Cerebellar cortex (tissue), 1 donor: ENCODE measurements around the gene DGCR6L.
"Not testable (repeated sequence)": the region's sequence is repeated elsewhere in the genome, so short reads cannot be mapped to it uniquely, and the experiment has no call there.

ENCODE experiments used
- DNase-seq: peaks from one replicate; pipeline ENCODE4 v3.0.0-alpha.2; 2015; ENCODE audit warnings: low spot score

DGCR6L gene

DNA sequence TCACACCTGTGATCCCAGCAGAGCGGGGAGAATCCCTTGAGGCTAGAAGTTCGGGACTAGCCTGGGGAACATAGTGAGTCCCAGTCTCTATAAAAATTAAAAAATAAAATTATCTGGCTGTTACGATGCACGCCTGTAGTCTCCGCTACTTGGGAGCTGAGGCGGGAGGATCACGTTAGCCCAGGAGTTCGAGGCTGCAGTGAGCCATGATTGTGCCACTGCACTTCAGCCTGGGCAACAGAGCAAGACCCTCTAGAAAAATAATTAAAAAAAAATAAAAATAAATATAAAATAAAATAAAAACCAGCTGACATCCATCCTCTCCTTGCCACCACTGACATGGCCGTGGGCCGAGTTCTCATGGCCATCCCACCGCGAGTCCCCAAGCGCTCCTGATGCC lies 44.0 kb downstream of the DGCR6L start:
- no peak for DNase-seq

DNA sequence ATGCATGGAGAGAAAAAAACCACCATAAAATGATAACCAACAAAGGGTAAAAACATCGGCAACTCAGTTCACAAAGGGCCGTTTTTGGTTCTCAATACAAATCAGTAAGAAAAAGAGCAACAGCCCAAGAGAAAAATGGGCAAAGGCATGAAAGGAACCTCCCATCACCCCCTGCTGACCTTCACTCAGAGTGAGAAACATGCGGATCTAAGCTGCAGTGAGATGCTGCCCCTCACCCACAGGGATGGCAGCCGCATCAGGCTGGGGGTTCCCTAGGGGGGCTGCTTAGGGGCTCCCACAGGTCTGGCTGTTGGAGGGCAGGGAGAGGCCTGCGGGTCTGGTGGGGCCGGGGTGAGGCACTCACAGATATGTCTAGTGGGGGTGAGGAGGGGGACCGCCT lies 44.5 kb downstream of the DGCR6L start:
- not testable (repeated sequence) for DNase-seq

DNA sequence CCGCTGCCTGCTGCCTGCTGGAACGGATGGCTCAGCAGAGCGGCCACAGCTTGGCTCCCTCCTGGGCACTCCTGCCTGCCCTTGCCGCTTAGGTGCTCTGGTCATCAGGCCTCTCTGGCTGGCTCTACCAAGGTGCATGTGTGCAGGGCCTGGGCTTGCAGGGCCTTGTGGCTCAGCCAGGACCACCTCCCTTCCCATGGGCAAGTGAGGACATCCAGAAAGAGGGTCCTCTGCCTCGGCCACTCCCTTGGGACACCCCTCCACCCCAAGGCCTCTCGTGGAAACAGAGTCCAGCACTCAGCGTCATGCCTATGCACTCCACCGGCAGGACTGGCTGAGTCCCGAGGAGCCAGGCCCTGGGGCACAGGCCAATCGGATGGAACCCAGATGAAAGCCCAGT lies 45.5 kb downstream of the DGCR6L start:
- not testable (repeated sequence) for DNase-seq

DNA sequence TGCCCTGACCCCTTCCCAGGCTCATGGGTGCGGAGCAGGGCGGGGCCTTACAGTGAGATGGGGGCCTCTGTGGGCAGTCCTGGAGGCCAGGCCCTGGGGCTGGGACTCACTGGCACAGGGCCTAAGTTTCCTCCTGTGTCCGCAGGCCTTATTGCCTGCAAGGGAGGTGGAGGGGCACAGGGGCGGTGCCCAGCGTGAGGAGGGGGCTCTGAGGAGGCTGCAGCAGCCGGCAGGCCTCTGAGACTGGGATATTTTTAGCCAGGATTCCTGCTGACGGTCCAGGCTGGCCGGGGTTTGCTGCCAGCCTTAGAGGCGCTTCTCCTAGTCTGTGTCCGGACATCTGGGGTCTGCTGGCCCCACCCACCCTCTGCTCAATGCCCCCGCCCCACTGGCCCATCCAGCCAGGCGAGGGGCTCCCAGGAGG lies 46.1 kb downstream of the DGCR6L start:
- peak; percentile 68 for DNase-seq

DNA sequence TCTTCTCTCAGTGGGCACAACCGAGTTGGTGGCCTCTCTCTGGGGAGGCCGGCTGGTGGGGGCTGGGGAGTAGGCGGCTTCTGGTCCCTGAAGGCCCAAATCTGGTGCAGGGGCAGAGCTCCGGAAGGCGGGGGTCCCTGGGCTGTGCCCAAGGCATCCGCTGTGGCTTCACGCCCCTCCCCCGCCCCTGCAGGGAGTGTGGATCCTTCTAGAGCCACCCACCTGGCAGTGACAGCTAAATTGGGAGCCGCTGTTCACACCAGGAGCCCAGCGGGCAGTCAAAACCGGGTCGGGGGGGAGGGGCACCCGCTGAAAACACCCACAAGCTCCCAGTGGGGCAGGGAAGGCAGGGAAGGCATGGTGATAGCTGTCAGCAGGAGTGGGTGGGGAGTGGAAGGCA lies 47.2 kb downstream of the DGCR6L start:
- no peak for DNase-seq

DNA sequence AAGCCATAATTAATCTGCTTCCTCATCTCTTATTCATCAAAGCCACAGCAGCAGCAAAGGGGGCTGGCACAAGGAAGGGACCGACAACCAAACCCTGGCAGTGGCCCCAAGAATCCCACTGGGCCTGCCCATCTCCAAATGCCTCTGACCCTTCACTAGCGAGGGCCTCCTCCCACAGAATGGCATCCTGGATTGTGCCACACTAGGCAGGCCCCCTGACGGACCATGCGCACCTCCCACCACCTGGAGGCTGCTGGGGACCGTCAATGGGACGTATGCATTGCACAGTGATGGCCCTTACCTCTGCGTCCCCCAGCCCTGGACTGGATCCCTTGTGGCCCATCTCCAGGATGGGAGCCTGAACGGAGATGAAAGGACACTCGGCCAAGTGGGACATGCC lies 47.7 kb downstream of the DGCR6L start:
- no peak for DNase-seq

DNA sequence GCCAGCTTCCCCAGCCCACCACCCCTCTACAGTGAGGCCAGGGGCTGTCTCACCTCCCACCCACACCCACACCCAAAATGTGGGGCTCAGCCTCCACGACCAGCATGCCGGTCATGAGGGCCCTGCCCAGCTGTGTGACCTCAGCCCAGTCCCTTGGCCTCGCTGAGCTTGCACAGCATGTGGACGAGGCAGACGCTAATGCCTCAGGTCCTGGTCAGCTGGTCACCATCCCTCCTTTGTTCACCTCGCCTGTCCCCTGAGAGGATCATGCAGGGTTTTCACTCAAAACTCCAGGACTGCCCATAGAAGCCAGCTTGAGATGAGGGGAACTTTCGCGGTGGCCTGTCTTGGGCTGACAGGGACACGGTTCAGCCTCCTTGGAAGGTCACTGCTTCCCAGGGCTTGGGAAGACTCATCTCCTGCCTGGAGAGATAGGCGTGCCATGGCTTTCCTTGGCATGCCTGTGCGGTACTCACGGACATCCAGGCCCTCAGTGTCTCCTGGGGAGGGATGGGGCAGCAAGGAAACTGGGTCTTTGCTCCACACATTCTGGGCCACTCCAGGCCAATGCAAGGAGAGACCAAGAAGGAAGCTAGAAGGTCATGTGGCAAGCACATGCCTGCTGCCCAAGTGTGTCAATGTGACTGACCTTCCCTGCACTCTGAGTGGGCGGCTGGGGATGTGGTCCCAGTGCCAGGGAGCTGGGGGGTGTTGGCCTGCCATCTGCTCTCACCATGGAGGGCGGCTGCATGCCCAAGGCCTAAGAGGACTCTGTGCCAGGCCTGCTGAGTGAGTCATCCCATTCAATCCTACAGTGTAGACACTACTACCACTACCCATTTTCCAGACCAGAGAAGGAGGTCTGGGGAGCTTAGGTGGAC lies 48.5 kb downstream of the DGCR6L start:
- DNase-seq = peak; percentile 95

DNA sequence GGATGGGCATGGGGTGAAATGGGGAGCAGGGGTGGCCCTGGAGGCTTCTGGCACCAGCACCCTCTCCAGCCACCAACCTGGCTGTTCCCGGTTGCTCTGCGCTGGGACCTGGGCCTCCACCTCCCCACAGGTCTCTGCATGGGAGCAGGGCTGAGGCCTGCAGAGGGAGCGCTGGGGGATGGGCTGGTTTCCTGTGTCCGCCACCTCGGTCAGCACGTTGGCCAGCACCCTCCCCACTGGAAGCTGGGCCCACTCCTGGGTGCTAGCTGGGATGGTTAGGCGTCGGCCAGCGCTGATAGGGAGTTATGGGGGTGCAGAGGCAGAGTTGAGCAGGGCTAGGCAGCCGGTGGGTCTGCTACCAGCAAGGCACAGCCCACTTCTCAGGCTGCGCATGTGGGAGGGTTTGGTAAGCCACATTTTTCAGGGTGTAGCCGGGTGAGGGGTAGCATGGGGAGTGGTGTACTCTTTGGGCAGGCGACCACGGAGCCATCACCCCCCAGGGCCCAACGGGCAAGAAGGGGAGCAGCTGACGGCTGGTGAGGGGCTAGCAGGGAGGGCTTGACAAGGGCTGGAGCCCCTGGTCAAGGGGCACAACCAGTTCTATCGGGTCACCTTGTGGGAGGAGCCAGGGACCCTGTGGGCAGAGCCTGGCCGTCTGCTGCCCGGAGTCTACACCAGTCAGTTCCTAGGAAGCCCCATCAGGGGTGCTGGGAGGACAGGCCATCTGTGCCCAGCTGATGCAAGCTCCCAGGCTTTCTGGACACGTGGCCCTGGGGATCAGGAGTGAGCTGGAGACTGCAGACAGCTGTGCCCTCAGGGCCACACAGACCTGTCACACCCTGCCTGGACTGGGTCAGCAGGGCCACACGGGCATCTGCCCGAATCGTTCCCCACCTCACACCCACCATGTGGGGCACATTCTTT lies 49.4 kb downstream of the DGCR6L start:
- not testable (repeated sequence) for DNase-seq

DNA sequence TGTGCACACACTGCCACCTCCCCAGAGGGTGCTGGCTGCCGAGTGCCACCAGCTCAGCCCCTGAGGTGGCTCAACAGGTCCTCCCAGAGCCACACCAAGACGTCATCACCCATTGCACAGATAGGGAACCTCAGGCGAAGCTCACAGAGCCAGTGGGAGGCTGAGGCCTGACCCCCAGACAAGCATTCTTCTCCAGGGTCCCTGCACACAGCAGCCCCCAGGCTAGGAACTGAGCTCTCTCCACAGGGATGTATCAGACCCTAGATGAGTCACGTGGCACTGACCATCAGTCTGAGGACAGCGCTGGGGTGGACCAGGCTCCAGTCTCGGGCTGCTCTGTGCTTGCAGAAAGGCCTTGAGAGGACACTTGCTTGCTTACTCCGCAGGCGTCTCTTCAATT lies 50.2 kb downstream of the DGCR6L start:
- DNase-seq = not testable (repeated sequence)

DNA sequence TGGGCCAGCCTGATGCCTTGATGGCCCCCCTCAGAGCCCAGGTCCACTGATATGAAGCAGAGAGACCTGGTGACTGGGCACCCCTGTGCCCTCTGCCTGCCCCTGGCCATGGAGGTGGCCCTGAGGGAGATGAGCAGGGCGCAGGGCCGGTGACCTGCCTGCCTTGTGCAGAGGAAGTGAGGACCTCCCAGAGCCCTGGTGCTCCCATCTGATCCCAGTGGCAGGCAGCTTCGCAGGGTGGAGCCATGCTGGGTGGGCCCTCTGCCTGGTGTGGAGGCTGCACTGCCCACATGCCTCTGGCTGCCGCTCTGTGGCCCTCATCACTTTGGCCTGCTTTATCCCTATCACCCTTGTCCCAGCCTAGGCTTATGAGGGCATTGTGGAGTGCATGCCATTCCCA lies 50.7 kb downstream of the DGCR6L start:
- not testable (repeated sequence) for DNase-seq

DNA sequence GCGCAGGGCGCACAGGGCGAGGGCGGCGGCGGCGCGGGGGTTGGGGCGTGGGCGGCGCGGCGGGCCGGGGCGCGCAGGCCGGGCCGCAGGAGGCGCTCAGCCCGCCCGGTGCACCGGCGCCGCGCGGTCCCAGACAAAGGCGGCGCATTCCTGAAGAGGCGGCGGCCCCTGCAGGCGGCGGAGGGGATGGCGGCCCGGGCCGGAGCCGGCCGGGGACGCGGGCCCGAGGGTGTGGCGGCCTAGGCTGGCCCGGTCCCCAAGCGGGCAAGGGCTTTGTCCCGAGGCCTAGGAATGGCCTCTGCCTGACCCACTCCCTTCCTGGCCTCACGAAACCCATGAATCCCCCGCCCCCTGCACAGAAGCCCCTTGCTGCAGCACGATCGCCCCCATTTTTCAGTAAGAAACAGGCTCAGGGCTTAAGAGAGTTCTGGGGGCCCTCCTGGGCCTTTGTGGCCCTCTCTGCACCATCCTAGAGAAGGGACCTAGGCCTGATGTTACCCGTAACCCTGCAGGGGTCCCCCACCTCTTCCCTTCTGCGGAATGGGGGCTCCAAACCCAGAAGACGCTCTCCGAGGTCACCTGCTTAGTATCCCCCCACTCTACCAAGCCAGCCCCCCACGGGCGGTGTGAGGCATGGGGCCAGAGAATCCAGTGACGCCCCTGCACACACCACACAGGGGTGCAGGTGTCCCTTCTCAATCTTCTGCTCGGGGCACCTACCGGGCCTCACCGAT lies 51.4 kb downstream of the DGCR6L start, which contains the start of gene RTN4R:
Gene RTN4R, minus strand, starts transcription at position 40 of the 734 bp plus-strand sequence. CDS start 226 bp downstream, outside the sequence.
- no peak for DNase-seq

DNA sequence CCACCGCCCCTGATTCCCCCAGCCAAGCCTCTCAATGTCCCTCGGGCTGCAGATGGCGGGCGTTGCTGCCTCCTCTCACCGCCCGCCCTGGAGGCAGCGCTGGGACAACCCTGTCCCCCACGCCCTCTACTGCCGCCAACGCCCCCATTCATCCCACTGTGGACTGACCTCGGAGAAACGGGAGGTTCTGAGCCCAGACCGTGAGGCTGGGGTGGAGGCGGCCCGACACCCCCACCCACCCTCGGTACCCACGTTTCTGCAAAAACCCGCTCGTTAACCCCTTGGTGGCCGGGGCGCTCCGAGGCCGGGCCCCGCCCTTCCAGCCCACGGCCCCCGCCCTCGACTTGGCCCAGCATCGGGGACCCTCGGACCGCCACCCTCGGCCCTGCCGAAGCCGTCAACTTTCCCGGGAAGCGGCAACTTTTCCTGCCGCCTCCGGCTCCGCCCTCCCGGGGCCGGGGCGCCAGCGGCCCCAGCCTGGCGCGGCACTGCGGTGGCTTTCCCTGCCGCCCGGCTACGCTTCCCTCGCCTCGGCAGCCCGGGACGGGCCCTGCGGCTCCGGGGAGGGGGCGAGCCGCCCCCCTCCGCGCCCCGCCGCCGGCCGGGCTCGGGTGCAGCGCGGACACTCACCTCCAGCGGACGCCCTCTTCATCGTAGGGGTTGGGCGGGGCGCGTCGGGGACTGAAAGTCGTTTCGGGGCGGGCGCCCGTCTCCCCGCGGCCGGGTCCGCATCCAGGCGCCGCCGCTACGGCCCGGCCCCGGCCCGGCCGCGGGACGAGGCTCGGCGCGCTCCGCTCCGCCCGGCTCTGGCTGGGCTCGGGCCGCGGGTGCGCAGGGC lies 52.2 kb downstream of the DGCR6L start:
- DNase-seq = no peak

DNA sequence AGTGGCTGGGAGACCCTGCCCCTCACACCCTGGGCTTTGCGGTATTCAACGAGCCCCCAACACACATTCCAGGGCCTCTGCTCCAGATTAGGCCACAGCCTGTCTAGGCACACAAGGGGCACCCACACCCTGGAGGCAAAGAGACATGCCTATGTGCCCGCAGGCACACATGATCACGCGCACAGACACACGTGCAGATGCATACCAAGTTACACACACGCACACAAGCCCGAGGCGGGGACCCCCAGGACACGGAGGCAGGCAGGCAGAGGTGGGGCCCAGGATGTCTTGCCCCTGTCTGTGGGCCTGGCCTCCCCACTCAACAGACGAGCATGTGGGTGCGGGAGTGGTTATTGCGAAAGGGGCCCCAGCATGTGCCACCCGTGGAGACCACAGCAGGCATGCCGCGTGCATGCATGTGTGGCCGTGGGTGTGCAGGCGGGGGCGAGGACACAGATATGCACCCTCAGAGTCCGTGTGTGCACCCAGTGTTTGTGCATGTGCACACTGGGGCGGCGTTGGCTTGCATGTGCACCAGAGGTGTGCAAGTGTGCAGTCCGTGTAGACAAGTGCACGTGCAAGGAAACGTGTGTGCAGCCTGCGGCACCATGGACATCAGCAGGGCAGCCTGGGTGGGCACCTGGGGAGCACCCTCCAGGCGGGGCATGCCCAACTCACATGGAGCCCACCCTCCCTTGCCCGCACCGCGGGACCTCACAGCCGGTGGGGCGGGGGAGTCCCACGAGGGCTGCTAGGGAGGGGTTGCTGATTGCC lies 53.0 kb downstream of the DGCR6L start:
- not testable (repeated sequence) for DNase-seq

DNA sequence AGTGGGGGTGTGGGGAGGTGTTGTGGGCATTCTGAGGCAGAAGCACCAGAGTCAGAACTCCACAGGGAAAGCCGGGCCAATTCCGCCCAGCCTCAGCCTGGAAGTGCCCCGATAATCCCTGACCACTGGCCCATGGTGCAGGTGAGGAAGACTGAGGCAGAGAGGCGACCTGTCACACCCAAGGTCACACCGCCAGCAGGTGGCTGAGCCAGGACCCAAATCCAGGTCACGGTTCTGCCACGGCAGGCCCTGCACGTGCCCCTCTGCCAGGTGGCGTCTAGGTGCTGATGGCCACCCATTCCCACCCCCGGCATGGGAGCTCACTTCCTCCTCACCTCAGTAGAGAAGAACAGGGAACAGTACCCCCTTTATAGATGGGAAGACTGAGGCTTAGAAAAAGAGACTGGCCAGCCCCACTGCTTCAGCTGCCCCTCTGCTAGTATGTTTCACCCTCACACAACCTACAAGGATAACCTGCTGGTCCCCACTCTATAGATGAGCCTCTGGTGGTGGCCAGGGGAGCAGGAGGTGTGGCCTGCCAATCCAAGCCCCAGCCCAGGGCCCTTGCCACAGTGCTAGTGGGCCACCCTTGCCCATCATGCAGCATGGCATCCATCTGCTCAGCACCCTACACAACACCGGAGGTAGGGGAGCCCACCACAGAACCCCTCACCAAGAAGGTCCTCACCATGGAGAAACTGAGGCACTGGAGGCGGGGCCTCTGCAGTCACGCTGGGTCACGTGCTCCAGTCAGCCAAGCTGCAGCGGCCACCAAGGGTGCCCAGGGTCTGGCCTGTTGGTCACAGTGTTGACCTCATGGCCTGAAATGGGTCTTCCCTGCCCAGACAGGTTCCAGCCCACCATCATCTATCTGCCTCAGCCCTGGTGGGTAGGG lies 53.8 kb downstream of the DGCR6L start:
- DNase-seq = not testable (repeated sequence)

DNA sequence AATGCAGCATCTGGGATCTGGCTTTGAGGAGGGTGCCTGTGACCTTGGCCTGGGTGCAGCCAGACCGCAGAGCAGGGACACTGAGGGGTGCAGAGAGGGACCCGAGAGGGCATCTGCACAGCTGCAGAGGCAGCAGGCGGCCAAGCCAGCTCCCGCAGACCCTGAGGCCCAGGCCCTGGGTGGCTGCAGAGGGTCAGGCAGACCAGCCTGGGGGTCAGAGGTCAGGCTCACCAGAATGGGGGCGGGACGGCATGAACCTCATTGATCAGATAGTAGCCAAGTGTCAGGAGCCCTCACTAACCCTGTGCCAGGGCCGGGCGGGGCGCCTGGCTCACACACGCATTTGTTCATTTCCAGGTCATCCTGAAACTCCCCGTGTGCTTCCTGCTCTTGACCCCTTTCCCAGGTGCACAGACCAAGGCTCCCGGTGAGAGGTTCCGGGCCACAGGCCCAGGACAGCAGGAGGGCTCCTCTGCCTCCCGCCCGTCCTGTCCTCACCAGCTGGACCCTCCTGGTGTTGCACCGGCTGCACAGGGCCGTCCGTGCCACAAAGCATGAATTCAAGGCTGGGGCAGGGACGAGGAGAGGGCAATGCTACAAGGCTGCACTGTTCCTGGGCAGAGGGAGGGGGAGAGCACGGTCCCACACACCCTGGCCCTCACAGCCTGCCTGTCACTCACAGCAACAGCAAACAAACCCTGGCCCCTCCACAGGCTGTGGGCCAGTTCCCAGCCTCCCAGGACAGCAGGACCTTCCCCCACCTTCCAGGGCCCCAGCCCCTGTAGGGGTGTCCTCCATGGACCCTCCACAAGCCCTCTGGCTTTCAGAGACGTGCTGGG lies 55.0 kb downstream of the DGCR6L start:
- peak; percentile 85 for DNase-seq
